Thoracic aorta (tissue), 2 donors: ENCODE data around the gene ABCA1. TPM values are rescaled to one million over a fixed set of nuclear protein-coding genes. Genes with fewer than 3 reads are reported as not detected.
"Not testable (repeated sequence)": the region's sequence is repeated elsewhere in the genome, so short reads cannot be mapped to it uniquely, and the experiment has no call there.

Source experiments
- ATAC-seq: fragments of 150-250 bp; one replicate; pipeline ENCODE4 v1.8.0; 2017; ENCODE audit warnings: low read depth; ENCODE audit not compliant: insufficient number of reproducible peaks, low FRiP score
- DNase-seq: peaks from one replicate; pipeline ENCODE4 v3.0.0-alpha.2; 2020; ENCODE audit warnings: low spot score
- H3K27ac ChIP-seq, 2 donors: fragments of 200-600 bp; sonication (generic); 1 replicate in 1 of 2; 2 replicates in 1 of 2; pipeline ENCODE4 v1.5.1; 2016; ENCODE audit warnings: mild to moderate bottlenecking in 2 of 2, moderate library complexity in 2 of 2
- H3K27me3 ChIP-seq: fragments of 200-600 bp; sonication (generic); replicated peaks from 2 replicates; pipeline ENCODE4 v1.6.0; 2016; ENCODE audit warnings: mild to moderate bottlenecking; ENCODE audit not compliant: insufficient read depth
- H3K36me3 ChIP-seq: fragments of 200-600 bp; sonication (generic); one replicate; pipeline ENCODE4 v1.5.1; 2016
- H3K4me1 ChIP-seq, 2 donors: fragments of 200-600 bp; sonication (generic); 1 replicate in 1 of 2; 2 replicates in 1 of 2; pipeline versions ENCODE4 v1.5.1 to v1.6.0; 2016; ENCODE audit warnings: low read depth in 2 of 2, mild to moderate bottlenecking in 1 of 2; ENCODE audit not compliant: control insufficient read depth in 1 of 2
- H3K4me3 ChIP-seq: fragments of 200-600 bp; sonication (generic); 2 replicates; pipeline ENCODE4 v1.5.1; 2016; ENCODE audit warnings: mild to moderate bottlenecking
- H3K9me3 ChIP-seq: fragments of 200-600 bp; sonication (generic); 2 replicates; pipeline ENCODE4 v1.5.1; 2016
- total RNA-seq, 2 donors: library from RNA; depleted of rRNA; stranded (reverse); fragments of >200 nt; gene quantifications; one replicate each; pipeline versions ENCODE4 v1.1.0 to v1.2.3, GENCODE V29; 2016
- TF ChIP-seq, protein P1 (sequence below): fragments of 200-600 bp; sonication (generic); IDR thresholded peaks from one replicate; pipeline ENCODE4 v1.5.1; 2019; ENCODE audit warnings: antibody characterized with exemption

ABCA1 gene
- total RNA-seq, 2 donors from 2014 or later = 48.1 to 79.7 TPM

- H3K27ac ChIP-seq = no peak overlapping the region
- no peaks in the 10 kb centered on the region for H3K27me3 ChIP-seq
- H3K4me1 ChIP-seq = peaks cover 0 to 3% of the 10 kb centered on the region in 2 donors
- H3K36me3 ChIP-seq = no peaks in the 10 kb centered on the region
- ATAC-seq (no peak), DNase-seq (no peak)
- H3K4me3 ChIP-seq = no peak overlapping the region
- TF ChIP-seq, protein P1, sequence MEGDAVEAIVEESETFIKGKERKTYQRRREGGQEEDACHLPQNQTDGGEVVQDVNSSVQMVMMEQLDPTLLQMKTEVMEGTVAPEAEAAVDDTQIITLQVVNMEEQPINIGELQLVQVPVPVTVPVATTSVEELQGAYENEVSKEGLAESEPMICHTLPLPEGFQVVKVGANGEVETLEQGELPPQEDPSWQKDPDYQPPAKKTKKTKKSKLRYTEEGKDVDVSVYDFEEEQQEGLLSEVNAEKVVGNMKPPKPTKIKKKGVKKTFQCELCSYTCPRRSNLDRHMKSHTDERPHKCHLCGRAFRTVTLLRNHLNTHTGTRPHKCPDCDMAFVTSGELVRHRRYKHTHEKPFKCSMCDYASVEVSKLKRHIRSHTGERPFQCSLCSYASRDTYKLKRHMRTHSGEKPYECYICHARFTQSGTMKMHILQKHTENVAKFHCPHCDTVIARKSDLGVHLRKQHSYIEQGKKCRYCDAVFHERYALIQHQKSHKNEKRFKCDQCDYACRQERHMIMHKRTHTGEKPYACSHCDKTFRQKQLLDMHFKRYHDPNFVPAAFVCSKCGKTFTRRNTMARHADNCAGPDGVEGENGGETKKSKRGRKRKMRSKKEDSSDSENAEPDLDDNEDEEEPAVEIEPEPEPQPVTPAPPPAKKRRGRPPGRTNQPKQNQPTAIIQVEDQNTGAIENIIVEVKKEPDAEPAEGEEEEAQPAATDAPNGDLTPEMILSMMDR = no peak
- H3K9me3 ChIP-seq = no peaks in the 10 kb centered on the region
Observed at GRCh38 chr9:104963076-104963475, 35.1 kb upstream of the ABCA1 start.

- Histone ChIP-seq H3K4me3 (no peak overlapping the region), H3K4me1 (no peaks in the 10 kb centered on the region), H3K9me3 (no peaks in the 10 kb centered on the region), H3K36me3 (no peaks in the 10 kb centered on the region), H3K27me3 (no peaks in the 10 kb centered on the region), H3K27ac (no peak overlapping the region)
- DNase-seq (no peak), ATAC-seq (no peak)
- TF ChIP-seq, protein P1 = no peak
Observed at GRCh38 chr9:104961701-104962359, 33.9 kb upstream of the ABCA1 start.

- TF ChIP-seq, protein P1 = no peak
Observed at GRCh38 chr9:104961238-104961637, 33.3 kb upstream of the ABCA1 start.

GRCh38 chr9:104960662-104961061 is 32.7 kb upstream of the ABCA1 start:
- Histone ChIP-seq H3K27ac (no peak overlapping the region), H3K9me3 (no peaks in the 10 kb centered on the region), H3K4me1 (no peaks in the 10 kb centered on the region), H3K27me3 (no peaks in the 10 kb centered on the region), H3K4me3 (no peak overlapping the region), H3K36me3 (no peaks in the 10 kb centered on the region)
- DNase-seq (no peak), ATAC-seq (no peak)
- TF ChIP-seq, protein P1 = no peak

More at GRCh38 chr9:104961238-104961637, 33.3 kb upstream of the ABCA1 start:
- DNase-seq (no peak), ATAC-seq (no peak)
- Histone ChIP-seq H3K4me1 (no peaks in the 10 kb centered on the region), H3K4me3 (no peak overlapping the region), H3K9me3 (no peaks in the 10 kb centered on the region), H3K36me3 (no peaks in the 10 kb centered on the region), H3K27me3 (no peaks in the 10 kb centered on the region), H3K27ac (no peak overlapping the region)

DNA sequence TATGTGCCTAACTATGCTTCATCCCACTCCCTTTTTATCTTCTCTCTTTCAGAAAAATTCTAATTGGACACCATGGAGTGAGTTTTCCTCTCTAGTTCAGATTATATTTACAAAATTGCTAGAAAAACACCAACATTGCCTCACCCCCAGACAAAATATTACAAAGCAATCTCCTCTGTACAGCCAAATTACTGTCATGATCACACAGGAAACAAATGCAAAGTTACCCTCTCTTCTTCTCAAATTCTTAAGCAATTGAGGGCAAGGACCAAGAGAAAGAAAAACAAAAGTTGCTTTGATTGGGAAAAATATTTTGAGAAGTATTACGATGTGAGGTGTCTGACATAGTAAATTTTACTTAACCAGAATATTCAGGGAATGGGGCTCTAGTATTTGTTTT is 30.8 kb upstream of the ABCA1 start:
- ATAC-seq = no peak
- Histone ChIP-seq H3K4me1 (no peaks in the 10 kb centered on the region), H3K36me3 (no peaks in the 10 kb centered on the region), H3K4me3 (no peak overlapping the region), H3K9me3 (no peaks in the 10 kb centered on the region), H3K27ac (no peak overlapping the region), H3K27me3 (no peaks in the 10 kb centered on the region)
- TF ChIP-seq, protein P1 = no peak
- no peak for DNase-seq

- not testable (repeated sequence) for DNase-seq, H3K27me3 ChIP-seq, H3K27ac ChIP-seq, H3K9me3 ChIP-seq, H3K36me3 ChIP-seq, ATAC-seq, H3K4me3 ChIP-seq, H3K4me1 ChIP-seq
Observed at GRCh38 chr9:104958006-104958405, 30.1 kb upstream of the ABCA1 start.
